Sigmoid colon (tissue), 3 donors: ENCODE measurements around the gene ZAP70.

Experiments
- CTCF ChIP-seq, 4 experiments: fragments of 450-650 bp in 3 of 4; fragments of 200-600 bp in 1 of 4; IDR thresholded peaks; one replicate each; pipeline ENCODE4 v1.5.1; 2016 to 2019; ENCODE audit warnings: antibody characterized with exemption in 4 of 4, mild to moderate bottlenecking in 3 of 4, moderate library complexity in 2 of 4
- POLR2A ChIP-seq, 2 donors: fragments of 450-650 bp; IDR thresholded peaks; one replicate each; pipeline ENCODE4 v1.6.1; 2016; ENCODE audit warnings: antibody characterized with exemption in 2 of 2, mild to moderate bottlenecking in 2 of 2, moderate library complexity in 2 of 2

GRCh38 chr2:97708048-97708380 lies 5.4 kb upstream of the ZAP70 start:
- TF ChIP-seq POLR2A (IDR thresholded peaks at IDR 0.05) = no peak
- no peak for TF ChIP-seq CTCF (IDR thresholded peaks at IDR 0.05)
